ENCODE measurements around the gene IGSF21.

IGSF21 gene

DNA sequence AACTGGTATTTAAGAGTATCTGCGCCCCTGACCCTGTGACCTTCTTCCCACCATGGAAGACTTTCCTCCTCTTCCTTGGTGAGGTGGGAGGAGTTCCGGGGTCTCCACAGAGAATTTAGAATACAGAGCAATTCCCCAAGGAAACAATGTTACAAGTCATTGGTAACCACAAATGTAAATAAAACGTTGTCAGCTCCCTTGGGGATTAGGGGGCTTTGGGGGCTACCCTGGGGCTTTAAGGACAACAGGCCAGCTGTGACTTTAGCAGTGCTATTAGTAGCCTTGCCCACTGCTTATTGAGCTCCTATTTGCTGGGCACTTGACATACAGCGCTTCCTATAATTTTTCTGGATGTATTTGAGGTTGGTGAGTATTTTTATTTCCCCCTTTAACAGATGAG, 69.0 kb downstream of the IGSF21 start:
- no peak for DNase-seq
- TF ChIP-seq POLR2A (IDR thresholded peaks at IDR 0.05; ENCODE audit: low read length) (no peak), GATA1 (IDR thresholded peaks at IDR 0.05; ENCODE audit: low read depth, low read length) (no peak)

DNA sequence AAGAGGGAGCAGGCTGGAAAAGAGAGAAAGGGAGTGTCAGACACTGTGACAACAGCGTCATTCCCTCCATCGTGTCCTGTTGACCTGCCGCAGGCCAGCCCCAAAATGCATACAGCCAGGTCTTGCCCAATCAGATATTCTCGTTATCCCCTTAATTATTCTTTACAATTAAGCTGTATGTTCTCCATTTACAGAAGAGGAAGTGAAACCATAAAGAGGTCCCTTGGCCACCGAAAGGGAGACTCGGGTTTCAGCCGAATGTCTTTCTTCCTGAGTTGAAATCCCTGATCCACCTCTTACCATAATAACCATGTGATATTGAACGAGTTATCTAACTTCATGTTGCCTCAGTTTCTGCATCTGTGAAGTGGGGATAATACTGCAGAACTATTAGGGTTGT, 70.5 kb downstream of the IGSF21 start:
- TF ChIP-seq GATA1 (IDR thresholded peaks at IDR 0.05; ENCODE audit: low read depth, low read length) (no peak), POLR2A (IDR thresholded peaks at IDR 0.05; ENCODE audit: low read length) (no peak)
- DNase-seq = no peak

DNA sequence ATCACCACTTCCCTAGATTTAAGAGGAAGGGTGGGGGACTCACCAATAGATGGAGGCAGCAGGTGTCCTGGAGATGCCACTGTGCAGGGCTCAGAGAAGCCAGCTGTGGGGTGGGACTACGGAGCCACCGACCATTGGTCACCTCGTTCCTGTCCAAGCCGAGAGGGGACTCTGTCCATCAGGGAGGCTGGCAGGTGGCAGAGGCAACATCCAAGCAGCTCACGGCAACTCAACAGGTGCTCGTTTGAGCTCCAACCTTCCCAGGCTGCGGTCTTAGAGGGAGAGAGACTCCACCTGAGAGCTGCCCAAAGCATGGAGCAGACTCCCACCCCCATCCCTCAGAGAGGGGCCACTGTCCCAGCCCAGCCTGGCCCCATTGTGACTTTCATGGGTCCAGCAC, 71.4 kb downstream of the IGSF21 start:
- DNase-seq = no peak
- TF ChIP-seq GATA1 (IDR thresholded peaks at IDR 0.05; ENCODE audit: low read depth, low read length) (no peak), POLR2A (IDR thresholded peaks at IDR 0.05; ENCODE audit: low read length) (no peak)

DNA sequence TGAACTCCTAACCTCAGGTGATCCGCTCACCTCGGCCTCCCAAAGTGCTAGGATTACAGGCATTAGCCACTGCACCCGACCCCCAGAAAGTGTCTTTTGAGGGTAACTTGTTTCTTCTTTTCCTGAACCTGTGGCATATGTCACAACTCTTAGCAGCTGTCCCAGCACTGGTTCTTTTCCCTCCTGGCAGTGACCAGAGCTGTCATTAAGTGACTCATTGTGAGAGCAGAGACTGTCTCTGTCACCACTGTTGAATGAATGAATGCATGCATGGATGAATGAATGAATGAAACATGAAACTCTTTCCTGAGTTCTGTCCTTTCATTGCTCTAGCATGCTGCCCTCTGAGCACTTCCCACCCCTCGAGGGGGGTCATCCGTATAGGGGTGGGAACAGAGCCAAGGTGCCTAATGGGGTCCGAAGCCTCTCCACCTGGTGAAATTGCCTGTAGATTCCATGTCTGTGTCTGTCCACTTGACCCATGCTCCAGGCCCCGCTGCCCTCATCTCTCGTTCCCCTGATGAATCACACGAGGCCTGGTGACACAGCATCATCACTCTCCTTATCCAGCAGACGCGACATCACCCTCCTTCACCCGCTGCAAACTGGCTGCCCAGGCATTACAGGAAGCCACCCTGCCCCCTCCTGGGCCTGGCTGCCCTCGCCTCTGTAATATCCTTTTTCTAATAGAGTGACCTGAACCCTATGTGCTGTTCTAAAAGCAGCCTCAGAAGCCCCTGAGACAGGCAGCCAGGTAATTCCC, 75.0 kb downstream of the IGSF21 start:
- DNase-seq = no peak
- no peak for TF ChIP-seq GATA1 (IDR thresholded peaks at IDR 0.05; ENCODE audit: low read depth, low read length)
- TF ChIP-seq POLR2A (IDR thresholded peaks at IDR 0.05; ENCODE audit: low read length) = no peak

DNA sequence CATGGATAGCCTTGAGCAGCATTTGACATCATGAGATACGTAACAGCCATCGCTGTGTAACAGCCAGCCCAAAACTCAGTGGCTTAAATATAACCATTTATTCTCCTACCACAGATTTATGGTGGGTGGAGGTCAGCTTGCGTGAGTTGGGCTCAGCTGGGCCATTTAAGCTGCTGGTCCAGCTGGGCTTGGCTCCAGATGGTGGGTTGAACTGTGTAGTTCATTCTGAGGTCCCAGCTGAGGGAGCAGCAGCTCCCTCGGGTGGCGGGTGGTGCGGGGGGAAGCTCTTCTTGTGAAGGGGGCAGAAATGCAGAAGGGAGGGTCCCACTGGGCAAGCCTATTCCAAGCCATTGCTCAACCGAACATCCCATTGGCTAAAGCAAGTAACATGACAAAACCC, 75.9 kb downstream of the IGSF21 start:
- DNase-seq = no peak
- TF ChIP-seq POLR2A (IDR thresholded peaks at IDR 0.05; ENCODE audit: low read length) (no peak), GATA1 (IDR thresholded peaks at IDR 0.05; ENCODE audit: low read depth, low read length) (no peak)

DNA sequence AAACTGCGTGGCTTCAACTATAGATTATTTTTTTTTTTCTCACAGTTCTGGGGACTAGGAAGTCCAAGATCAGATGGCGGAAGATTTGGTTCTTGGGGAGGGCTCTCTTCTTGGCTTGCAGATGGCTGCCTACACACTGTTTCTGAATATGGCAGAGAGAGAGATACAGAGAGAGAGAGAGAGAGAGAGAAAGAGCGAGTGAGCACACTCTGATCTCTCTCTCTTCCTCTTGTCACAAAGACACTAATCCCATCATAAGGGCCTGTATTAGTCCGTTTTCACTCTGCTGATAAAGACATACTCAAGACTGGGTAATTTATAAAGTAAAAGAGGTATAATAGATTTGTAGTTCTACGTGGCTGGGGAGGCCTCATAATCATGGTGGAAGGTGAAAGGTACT, 79.5 kb downstream of the IGSF21 start:
- no peak for DNase-seq
- TF ChIP-seq POLR2A (IDR thresholded peaks at IDR 0.05; ENCODE audit: low read length) = no peak
- no peak for TF ChIP-seq GATA1 (IDR thresholded peaks at IDR 0.05; ENCODE audit: low read depth, low read length)

DNA sequence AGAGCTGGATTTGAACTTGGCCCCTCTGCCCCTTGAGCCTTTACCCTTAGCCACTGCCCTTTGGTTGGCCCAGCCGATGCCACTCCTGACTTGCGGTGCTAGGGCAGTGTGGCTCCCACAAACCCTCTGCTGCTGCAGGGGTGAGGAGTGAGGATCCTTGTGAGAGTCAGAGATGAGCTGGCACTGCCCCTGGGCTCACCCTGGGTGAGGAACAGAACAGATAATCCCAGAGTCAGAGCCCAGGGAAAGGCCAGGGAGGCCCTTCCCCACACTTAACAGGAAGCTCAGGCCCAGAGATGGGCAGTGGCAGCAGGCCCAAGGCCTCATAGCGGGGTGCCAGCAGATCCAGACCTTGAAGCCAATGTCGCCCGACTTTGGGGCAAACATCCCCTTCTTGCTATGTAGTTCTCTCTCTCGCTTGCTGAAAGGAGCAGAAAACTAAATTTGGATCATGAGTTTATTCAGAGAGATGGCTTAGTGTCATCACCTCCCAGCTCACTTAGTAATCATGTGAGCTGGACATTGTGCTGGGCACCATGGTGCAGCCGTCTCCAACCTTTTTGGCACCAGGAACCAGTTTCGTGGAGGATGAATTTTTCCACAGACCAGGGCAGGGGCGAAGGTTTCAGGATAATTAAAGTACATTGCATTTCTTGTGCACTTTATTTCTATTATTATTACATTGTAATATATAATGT, 81.4 kb downstream of the IGSF21 start:
- no peak for DNase-seq
- TF ChIP-seq GATA1 (IDR thresholded peaks at IDR 0.05; ENCODE audit: low read depth, low read length) (no peak), POLR2A (IDR thresholded peaks at IDR 0.05; ENCODE audit: low read length) (no peak)

DNA sequence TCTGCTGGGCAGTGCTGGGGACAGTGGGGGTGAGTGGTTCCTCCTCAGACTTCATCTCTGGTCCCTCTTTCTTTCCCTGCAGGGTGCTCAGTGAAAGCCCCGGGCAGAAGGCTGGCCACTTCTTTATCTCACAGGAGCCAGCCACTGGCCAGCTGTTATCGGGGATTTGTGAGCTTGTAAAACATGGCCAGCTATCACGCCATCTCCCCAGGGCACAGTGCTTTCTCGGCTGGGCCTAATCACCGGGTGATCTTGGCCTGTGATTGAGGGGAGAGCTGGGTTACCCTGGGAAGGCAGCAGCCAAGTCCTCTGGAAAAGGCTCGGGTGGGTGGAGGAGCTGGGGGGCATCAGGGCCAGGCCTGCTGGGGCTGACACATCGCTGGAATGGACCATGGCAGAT, 83.0 kb downstream of the IGSF21 start:
- no peak for DNase-seq
- no peak for TF ChIP-seq POLR2A (IDR thresholded peaks at IDR 0.05; ENCODE audit: low read length)

DNA sequence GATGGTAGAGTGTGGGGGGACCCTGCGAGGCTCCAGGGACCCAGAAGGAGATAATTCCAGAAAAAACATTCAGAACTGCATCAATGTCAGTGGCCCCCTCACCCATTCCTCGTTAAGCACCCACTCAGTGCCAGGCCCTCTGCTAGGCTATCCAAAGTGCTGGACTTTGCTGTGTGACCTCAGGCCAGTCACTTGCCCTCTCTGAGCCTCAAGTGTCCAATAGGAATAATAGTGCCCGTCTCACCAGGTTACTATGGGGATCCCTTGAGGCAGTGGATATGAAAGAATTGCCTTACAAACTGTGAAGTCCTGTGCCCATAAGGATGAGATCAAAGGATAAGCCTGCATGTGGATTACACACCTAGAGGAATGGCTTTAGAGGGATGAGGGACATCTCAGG, 83.4 kb downstream of the IGSF21 start:
- no peak for DNase-seq
- TF ChIP-seq POLR2A (IDR thresholded peaks at IDR 0.05; ENCODE audit: low read length) (no peak), GATA1 (IDR thresholded peaks at IDR 0.05; ENCODE audit: low read depth, low read length) (no peak)

DNA sequence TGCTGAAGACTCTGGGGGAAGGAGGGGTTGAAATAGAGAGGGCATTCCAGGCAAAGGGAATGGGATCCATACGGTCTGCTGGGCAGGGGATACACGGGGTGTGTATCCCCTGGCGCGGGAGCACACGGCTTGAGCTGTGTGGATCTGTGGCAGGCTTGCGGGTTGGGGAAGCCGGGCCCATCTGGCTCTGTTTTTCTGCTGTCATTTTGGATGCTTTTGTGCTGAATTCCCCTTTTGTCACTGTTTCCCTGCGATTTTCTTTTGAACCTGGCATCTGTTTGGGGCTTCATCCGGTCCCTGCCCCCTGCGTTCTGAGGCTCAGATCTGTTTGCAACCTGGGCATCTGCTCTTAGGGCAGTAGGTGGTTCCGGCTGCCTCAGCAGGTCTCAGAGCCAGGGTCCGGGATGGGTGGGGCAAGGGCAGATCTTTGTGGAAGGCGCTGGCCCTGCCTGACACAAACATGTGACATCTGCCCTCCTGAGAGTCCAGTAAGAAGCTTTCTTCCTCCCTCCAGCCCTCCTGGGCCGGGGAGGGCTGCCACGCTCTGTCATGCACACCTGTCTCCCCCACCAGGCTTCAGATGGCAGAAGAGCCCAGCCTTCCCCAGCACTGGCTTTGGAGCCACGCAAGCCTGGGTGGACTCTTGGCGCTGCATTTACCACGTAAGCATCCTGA, 84.0 kb downstream of the IGSF21 start:
- no peak for TF ChIP-seq GATA1 (IDR thresholded peaks at IDR 0.05; ENCODE audit: low read depth, low read length)
- no peak for DNase-seq

DNA sequence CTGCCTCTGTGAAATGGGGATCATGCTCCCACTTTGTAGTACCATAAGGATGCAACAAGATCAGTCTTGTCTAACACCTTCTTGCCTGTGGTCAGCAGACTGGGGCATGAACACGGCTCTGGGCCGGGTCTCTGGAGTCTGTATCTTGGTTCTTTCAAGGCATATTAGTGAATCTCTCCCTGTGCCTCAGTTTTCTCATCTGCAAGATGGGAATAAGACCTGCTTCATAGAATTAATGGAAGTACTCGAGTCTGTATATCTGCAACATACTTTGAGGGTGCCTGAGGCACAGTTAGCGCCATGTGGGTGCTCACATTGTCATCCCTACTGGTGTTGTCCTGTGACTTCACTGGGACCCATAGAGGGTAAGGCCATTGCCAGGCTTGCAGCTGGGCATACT, 84.6 kb downstream of the IGSF21 start:
- TF ChIP-seq GATA1 (IDR thresholded peaks at IDR 0.05; ENCODE audit: low read depth, low read length) = no peak
- TF ChIP-seq POLR2A (IDR thresholded peaks at IDR 0.05; ENCODE audit: low read length) = no peak
- DNase-seq = no peak

DNA sequence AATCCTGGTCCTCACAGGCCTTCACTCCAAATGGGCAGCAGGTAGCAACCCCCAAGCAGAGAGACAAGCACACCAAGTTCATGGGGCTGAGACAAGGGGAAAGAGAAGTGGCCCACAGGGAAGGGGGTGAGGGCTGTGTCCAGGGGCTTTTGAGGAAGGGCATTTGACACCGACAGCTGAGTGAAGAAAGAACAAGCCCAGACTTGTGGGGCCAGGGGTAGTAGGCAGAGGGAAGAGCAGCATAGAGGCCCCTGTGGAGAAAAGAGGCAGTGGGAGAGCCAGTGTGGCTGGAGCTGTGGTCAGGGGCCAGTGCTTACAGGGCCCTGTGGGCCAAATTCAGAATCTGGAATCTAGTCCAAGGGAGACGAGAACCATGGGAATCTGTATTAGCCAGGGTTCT, 85.4 kb downstream of the IGSF21 start:
- no peak for DNase-seq
- no peak for TF ChIP-seq GATA1 (IDR thresholded peaks at IDR 0.05; ENCODE audit: low read depth, low read length)
- no peak for TF ChIP-seq POLR2A (IDR thresholded peaks at IDR 0.05; ENCODE audit: low read length)

DNA sequence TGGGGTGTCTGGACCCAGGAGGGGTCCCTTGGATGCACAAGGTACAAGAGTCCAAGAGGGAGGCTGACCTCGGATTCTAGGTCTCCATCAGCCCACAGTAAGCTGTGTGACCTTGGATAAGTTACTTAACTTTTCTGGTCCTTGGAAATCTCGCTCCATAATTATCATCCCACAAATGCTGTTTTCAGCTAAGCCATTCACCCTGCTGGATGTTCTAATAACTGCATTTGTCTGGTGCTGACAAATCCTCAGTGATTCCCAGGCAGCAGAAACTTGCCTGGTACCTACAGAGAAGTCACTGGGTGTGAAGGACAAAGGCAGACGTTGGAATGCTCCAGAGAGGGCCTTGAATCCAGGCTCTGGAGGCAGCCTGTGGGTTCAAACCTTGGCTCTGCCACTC, 89.7 kb downstream of the IGSF21 start:
- TF ChIP-seq POLR2A (IDR thresholded peaks at IDR 0.05; ENCODE audit: low read length) (no peak), GATA1 (IDR thresholded peaks at IDR 0.05; ENCODE audit: low read depth, low read length) (no peak)
- no peak for DNase-seq

DNA sequence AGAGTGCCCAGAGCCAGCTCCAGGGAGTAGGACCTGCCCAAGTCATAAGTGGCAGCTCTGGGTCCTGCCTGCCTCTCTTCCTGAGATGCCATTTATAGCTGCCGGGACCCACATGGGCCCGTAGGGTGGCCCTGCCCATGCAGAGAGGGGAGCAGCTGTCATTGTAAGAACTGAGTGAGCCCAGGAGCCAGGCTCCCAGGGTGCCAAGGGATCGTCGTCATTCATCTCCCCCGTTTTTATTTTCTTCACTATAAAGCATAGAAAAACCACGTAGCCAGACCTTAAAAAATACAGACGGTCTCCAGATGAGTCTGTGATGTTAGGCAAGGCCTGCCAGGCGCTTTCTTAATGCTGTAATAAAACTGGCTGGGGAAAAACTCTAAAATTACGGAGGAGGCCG, 90.7 kb downstream of the IGSF21 start:
- TF ChIP-seq POLR2A (IDR thresholded peaks at IDR 0.05; ENCODE audit: low read length) (no peak), GATA1 (IDR thresholded peaks at IDR 0.05; ENCODE audit: low read depth, low read length) (no peak)

DNA sequence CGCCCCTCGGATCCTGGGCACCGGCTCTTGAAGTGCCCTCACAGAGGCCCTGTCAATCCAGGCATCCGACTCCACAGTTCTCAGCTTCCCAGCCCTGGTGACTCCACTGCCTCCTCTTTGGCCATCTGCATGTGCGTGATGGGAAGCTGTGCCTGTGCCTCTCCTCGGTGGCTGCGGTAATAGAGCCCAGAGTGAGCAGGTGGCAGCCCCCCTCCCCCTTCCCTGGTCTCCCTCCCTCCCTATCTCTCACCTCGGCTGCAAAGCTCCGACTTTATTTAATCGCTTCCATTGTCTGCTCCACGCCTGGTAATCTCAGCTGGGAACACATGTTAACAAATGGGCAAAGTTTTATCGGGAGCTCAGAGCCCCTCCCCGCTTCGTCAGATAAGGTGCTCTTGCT, 91.9 kb downstream of the IGSF21 start:
- no peak for TF ChIP-seq POLR2A (IDR thresholded peaks at IDR 0.05; ENCODE audit: low read length)
- no peak for TF ChIP-seq GATA1 (IDR thresholded peaks at IDR 0.05; ENCODE audit: low read depth, low read length)
- no peak for DNase-seq

More for the DNA sequence above, 90.7 kb downstream of the IGSF21 start:
- DNase-seq = no peak
